HepG2 (cell line): Measurements from ENCODE around the gene CORO7. TPM values are rescaled to one million over a fixed set of nuclear protein-coding genes. Genes with fewer than 3 reads are reported as not detected.

Source experiments
- ATAC-seq: fragments of 200-7000 bp; cut with Tn5 transposase; 3 replicates; pipeline ENCODE4 v1.9.1; 2020; ENCODE audit warnings: mild to moderate bottlenecking, moderate library complexity
- BruUV-seq: library from RNA; stranded (reverse); fragments of 400-500 nt; replicated peaks from 2 replicates; lab custom pipeline; 2021; lab: Mats Ljungman, UMichigan
- CTCF ChIA-PET: fragments of 300-600 bp; formaldehyde crosslinking; extraction: SDS; loops from one replicate; lab custom pipeline; 2021; ENCODE audit warnings: low total read pairs, inconsistent platforms, low intra/inter-chr PET ratio; lab: Yijun Ruan, JAX
- POLR2A ChIA-PET: fragments of 350-600 bp; sonication (Branson Sonifier 250); formaldehyde crosslinking; loops from one replicate; lab custom pipeline; 2020; ENCODE audit warnings: antibody characterized with exemption, inconsistent platforms; lab: Yijun Ruan, JAX
- DNase-seq: peaks from one replicate; pipeline ENCODE4 v3.0.0-alpha.2; 2015; ENCODE audit warnings: low spot score
- FAIRE-seq: peaks from 3 replicates; lab custom pipeline; 2011; peaks lifted over from hg19 to GRCh38; lab: Jason Lieb, UNC
- H2AFZ ChIP-seq: one replicate; pipeline ENCODE4 v1.6.1; 2011; ENCODE audit warnings: low read length, inconsistent platforms
- H3K27ac ChIP-seq: fragments of 300-600 bp; 3 replicates; pipeline ENCODE4 v1.8.0; 2011; ENCODE audit warnings: mixed run types, mild to moderate bottlenecking, mixed read lengths, low read length, inconsistent platforms; ENCODE audit not compliant: insufficient read depth; ENCODE audit errors: extremely low read length
- H3K27me3 ChIP-seq, 2 experiments: fragments of 200-600 bp in 1 of 2; 2 replicates in 1 of 2; 3 replicates in 1 of 2; pipeline versions ENCODE4 v1.6.0 to v1.8.0; 2011; ENCODE audit warnings: low read length in 2 of 2, mild to moderate bottlenecking in 2 of 2, moderate library complexity in 2 of 2, inconsistent platforms in 1 of 2; ENCODE audit not compliant: insufficient read depth in 2 of 2, control insufficient read depth in 1 of 2
- H3K36me3 ChIP-seq, 2 experiments: fragments of 200-600 bp in 1 of 2; replicated peaks in 1 of 2; 2 replicates in 1 of 2; 3 replicates in 1 of 2; pipeline versions ENCODE4 v1.5.1 to v1.8.0; 2011; ENCODE audit warnings: low read length in 2 of 2, inconsistent platforms in 1 of 2; ENCODE audit not compliant: insufficient read depth in 2 of 2, control insufficient read depth in 1 of 2
- H3K4me1 ChIP-seq: 2 replicates; pipeline ENCODE4 v1.5.1; 2012; ENCODE audit warnings: low read length, inconsistent platforms; ENCODE audit not compliant: insufficient read depth
- H3K4me2 ChIP-seq: 2 replicates; pipeline ENCODE4 v1.6.0; 2011; ENCODE audit warnings: low read depth, low read length, inconsistent platforms
- H3K4me3 ChIP-seq, 3 experiments: fragments of 200-600 bp in 1 of 3; sonication (generic), shearing (Covaris generic) in 1 of 3; replicated peaks in 1 of 3; 2 replicates each; pipeline ENCODE4 v1.5.1; 2011 to 2016; ENCODE audit warnings: low read length in 3 of 3, inconsistent platforms in 2 of 3, low read depth in 2 of 3, mild to moderate bottlenecking in 2 of 3, control low read depth in 1 of 3, mixed read lengths in 1 of 3; ENCODE audit not compliant: insufficient read depth in 1 of 3
- H3K79me2 ChIP-seq: one replicate; pipeline ENCODE4 v1.6.1; 2011; ENCODE audit warnings: low read length, inconsistent platforms; ENCODE audit not compliant: insufficient read depth
- H3K9ac ChIP-seq: 2 replicates; pipeline ENCODE4 v1.6.0; 2011; ENCODE audit warnings: mild to moderate bottlenecking, low read depth, low read length, inconsistent platforms; ENCODE audit not compliant: insufficient read depth
- H3K9me3 ChIP-seq: 2 replicates; pipeline ENCODE4 v1.5.1; 2012; ENCODE audit warnings: mild to moderate bottlenecking, low read length
- H4K20me1 ChIP-seq: 2 replicates; pipeline ENCODE4 v1.6.0; 2011; ENCODE audit warnings: inconsistent platforms, mild to moderate bottlenecking, low read length, moderate library complexity; ENCODE audit not compliant: insufficient read depth
- EED ChIP-seq: sonication (generic); formaldehyde crosslinking; IDR thresholded peaks from 2 replicates; pipeline ENCODE4 v1.5.0; 2020; ENCODE audit warnings: mild to moderate bottlenecking, missing genetic modification reagents
- HNRNPL ChIP-seq: fragments of 200-400 bp; formaldehyde crosslinking; IDR thresholded peaks from 2 replicates; pipeline ENCODE4 v1.6.1; 2017; ENCODE audit warnings: mild to moderate bottlenecking, low read depth, low read length
- REPIN1 ChIP-seq: sonication (generic); formaldehyde crosslinking; IDR thresholded peaks from 2 replicates; pipeline ENCODE4 v1.8.0; 2022; ENCODE audit warnings: missing genetic modification reagents, low read depth, mild to moderate bottlenecking, borderline replicate concordance
- RFX5 ChIP-seq: IDR thresholded peaks from 2 replicates; pipeline ENCODE4 v1.6.1; 2011; ENCODE audit warnings: low read depth, low read length, improper control_type of control experiment
- SSRP1 ChIP-seq: IDR thresholded peaks from 2 replicates; pipeline ENCODE4 v1.6.1; 2016; ENCODE audit warnings: control low read depth
- TCF7 ChIP-seq: sonication (generic); IDR thresholded peaks from 2 replicates; pipeline ENCODE4 v1.6.1; 2016; ENCODE audit warnings: antibody characterized with exemption, low read depth
- ZNF232 ChIP-seq: sonication (generic); formaldehyde crosslinking; IDR thresholded peaks from 2 replicates; pipeline ENCODE4 v1.4.0; 2020; ENCODE audit warnings: missing genetic modification reagents, borderline replicate concordance
- WGBS: methylation state at CpG from one replicate; pipeline ENCODE4 v1.1.6; 2017; ENCODE audit warnings: low lambda C conversion rate; 5-methylcytosine and 5-hydroxymethylcytosine counted together
- in situ Hi-C: cut with HindIII; loops from 2 replicates; pipeline ENCODE4 v1.10.0; 2017; ENCODE audit warnings: low pct_unique_long_range_greater_than_20kb; ENCODE audit not compliant: extremely low pct_ligation_motif_present
- intact Hi-C: fragments of 100-400 bp; cut with micrococcal nuclease; formaldehyde crosslinking; loops from one replicate; pipeline ENCODE4 v1.10.0; 2022; ENCODE audit not compliant: unreplicated experiment
- polyA plus RNA-seq, 8 experiments: library from polyadenylated mRNA; depleted of rRNA in 3 of 8; stranded (reverse) in 7 of 8; unstranded in 1 of 8; fragments of >200 nt; fragmentation: Illumina TruSeq in 4 of 8; extraction: Trizol in 4 of 8; gene quantifications; 2 replicates each; pipeline versions ENCODE4 v1.2.1 to v1.2.3, GENCODE V29; 2011 to 2016; ENCODE audit warnings: low read depth in 4 of 8, missing spikeins in 1 of 8, mixed read lengths in 1 of 8; ENCODE audit not compliant: insufficient read depth in 1 of 8
- total RNA-seq, 5 experiments: library from RNA; depleted of rRNA; stranded (reverse); fragments of >200 nt; fragmentation: Illumina TruSeq; extraction: Trizol; gene quantifications; 2 replicates each; pipeline ENCODE4 v1.2.3, GENCODE V29; 2016; ENCODE audit warnings: low read depth in 1 of 5
- TF ChIP-seq, protein P1 (sequence below): sonication (generic); formaldehyde crosslinking; IDR thresholded peaks from 2 replicates; pipeline ENCODE4 v1.5.1; 2020; ENCODE audit warnings: mild to moderate bottlenecking, missing genetic modification reagents, borderline replicate concordance
- TF ChIP-seq, protein P2 (sequence below): sonication (generic); IDR thresholded peaks from 2 replicates; pipeline ENCODE4 v1.6.1; 2016; ENCODE audit warnings: low read depth, borderline replicate concordance
- TF ChIP-seq, protein P3 (sequence below): conservative IDR thresholded peaks from 2 replicates; pipeline ENCODE4 v1.6.1; 2018; ENCODE audit warnings: missing genetic modification reagents
- TF ChIP-seq, protein P4 (sequence below): sonication (generic); formaldehyde crosslinking; IDR thresholded peaks from 2 replicates; pipeline ENCODE4 v1.9.0; 2021; ENCODE audit warnings: missing genetic modification reagents, borderline replicate concordance

The CORO7 gene
- total and polyA plus RNA-seq, 2 of the 13 experiments (the other 11 are each of a cell fraction or from before 2014, with no cell fraction given), result 9.9 to 14.3 TPM

DNA sequence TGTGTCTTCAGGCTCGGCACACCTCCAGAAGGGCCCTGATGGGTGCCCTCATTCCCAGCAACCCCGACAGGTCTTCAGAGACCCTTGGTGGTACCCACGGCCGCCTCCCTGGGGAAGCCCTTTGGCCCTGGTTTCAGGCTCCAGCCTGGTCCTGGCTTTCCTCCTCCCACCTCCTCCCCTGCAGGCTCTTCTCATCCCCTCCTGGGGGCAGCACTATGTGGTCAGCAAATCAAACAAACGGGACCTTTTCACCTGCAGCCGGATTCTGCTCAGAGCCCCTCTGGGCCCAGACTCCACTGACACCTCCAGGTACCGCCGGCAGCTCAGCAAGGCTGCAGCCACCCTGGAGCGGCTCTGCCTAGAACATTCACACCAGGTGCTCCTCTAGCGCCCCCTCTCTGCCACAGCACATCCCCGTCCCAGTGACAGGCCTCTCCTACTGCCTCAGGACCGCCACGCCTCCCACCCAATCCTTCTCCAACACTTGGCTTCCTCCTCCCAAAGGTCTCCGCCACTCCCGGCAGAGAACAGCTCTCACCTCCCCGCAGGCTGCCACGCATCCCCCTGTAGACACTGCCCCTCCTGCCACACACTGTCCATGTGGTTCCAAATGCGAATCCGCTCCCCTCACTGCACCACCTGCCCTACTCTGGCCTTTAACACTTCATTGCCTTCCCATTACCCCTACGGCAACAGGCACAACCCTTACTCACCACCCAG is 12.0 kb downstream of the CORO7 start (continued):
- TF ChIP-seq, protein P1, sequence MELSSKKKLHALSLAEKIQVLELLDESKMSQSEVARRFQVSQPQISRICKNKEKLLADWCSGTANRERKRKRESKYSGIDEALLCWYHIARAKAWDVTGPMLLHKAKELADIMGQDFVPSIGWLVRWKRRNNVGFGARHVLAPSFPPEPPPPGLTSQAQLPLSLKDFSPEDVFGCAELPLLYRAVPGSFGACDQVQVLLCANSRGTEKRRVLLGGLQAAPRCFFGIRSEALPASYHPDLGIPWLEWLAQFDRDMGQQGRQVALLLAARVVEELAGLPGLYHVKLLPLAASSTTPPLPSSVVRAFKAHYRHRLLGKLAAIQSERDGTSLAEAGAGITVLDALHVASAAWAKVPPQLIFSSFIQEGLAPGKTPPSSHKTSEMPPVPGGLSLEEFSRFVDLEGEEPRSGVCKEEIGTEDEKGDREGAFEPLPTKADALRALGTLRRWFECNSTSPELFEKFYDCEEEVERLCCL (CRISPR knock-in tag), result no peak
- TF ChIP-seq, protein P2, sequence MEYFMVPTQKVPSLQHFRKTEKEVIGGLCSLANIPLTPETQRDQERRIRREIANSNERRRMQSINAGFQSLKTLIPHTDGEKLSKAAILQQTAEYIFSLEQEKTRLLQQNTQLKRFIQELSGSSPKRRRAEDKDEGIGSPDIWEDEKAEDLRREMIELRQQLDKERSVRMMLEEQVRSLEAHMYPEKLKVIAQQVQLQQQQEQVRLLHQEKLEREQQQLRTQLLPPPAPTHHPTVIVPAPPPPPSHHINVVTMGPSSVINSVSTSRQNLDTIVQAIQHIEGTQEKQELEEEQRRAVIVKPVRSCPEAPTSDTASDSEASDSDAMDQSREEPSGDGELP, result no peak

DNA sequence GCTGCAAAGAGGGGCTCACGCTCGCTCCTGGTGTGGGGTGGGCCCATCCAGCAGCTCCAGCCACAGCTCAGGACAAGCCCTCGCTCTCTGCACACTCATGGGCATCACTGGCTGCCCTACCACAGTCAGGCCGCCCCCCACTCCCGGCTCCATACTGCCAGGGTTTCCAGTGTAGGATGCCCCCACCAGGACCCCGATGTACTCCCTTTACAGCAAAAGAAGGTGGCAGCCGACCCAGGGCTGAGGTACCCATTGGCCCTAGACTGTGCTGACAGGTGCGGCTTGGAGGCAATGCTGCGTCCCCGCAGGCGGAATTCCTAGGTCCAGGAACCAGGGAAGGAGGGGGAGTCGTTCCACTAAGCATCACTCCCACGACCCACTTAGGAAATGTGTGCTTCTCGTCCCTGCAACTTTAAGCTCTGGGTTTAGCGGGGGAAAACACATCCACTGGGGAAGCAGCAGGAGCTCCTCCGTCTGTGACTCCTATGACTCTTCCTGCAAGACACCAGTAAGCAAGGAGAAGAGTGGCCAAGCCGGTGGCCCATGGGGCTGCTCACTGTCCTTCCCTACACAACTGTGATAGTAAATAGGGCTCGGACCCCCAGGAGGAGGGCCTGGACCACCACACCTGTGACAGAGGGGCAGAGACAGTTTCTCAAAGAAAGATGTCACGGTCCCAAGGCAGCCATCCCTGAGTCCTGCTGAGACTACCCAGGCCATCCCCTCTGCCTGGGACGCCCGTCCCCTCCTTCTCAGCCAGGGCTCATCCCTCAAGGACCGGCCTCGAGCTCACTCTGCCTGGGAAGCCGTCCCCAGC is 13.1 kb downstream of the CORO7 start:
- TF ChIP-seq, protein P3, sequence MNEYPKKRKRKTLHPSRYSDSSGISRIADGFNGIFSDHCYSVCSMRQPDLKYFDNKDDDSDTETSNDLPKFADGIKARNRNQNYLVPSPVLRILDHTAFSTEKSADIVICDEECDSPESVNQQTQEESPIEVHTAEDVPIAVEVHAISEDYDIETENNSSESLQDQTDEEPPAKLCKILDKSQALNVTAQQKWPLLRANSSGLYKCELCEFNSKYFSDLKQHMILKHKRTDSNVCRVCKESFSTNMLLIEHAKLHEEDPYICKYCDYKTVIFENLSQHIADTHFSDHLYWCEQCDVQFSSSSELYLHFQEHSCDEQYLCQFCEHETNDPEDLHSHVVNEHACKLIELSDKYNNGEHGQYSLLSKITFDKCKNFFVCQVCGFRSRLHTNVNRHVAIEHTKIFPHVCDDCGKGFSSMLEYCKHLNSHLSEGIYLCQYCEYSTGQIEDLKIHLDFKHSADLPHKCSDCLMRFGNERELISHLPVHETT (CRISPR knock-in tag), result no peak
- TF ChIP-seq, protein P4, sequence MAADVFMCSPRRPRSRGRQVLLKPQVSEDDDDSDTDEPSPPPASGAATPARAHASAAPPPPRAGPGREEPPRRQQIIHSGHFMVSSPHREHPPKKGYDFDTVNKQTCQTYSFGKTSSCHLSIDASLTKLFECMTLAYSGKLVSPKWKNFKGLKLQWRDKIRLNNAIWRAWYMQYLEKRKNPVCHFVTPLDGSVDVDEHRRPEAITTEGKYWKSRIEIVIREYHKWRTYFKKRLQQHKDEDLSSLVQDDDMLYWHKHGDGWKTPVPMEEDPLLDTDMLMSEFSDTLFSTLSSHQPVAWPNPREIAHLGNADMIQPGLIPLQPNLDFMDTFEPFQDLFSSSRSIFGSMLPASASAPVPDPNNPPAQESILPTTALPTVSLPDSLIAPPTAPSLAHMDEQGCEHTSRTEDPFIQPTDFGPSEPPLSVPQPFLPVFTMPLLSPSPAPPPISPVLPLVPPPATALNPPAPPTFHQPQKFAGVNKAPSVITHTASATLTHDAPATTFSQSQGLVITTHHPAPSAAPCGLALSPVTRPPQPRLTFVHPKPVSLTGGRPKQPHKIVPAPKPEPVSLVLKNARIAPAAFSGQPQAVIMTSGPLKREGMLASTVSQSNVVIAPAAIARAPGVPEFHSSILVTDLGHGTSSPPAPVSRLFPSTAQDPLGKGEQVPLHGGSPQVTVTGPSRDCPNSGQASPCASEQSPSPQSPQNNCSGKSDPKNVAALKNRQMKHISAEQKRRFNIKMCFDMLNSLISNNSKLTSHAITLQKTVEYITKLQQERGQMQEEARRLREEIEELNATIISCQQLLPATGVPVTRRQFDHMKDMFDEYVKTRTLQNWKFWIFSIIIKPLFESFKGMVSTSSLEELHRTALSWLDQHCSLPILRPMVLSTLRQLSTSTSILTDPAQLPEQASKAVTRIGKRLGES (CRISPR knock-in tag), result no peak
- TF ChIP-seq EED (CRISPR knock-in tag) (no peak), REPIN1 (CRISPR knock-in tag) (no peak), ZNF232 (CRISPR knock-in tag) (no peak), SSRP1 (CRISPR knock-in tag) (no peak), RFX5 (no peak), TCF7 (no peak), HNRNPL (no peak)
- TF ChIP-seq, all 625 proteins: peak for 0
- Histone ChIP-seq H3K36me3 (peaks cover 1 to 20% of the 10 kb centered on the region in 2 experiments; a peak in 4 of 5 replicates), H3K9ac (no peak overlapping the region), H3K4me1 (peaks cover 23% of the 10 kb centered on the region), H3K27ac (no peak overlapping the region), H3K9me3 (no peaks in the 10 kb centered on the region), H4K20me1 (no peaks in the 10 kb centered on the region), H3K79me2 (no peaks in the 10 kb centered on the region), H3K4me3 (no peak overlapping the region), H3K4me2 (no peak overlapping the region), H3K27me3 (no peaks in the 10 kb centered on the region), H2AFZ (no peak overlapping the region)
- WGBS, result 96% methylated on average over 10 of the region's 24 CpGs
- no peak for DNase-seq
- in situ Hi-C loops (no loop called here), intact Hi-C loops (no loop called here)
- CTCF ChIA-PET, result interaction anchor here (0.8 to 4.8 kb wide), 6 partner anchors 30 to 149 kb away, joined by 3 to 92 read pairs (median 3); no protein-coding TSS in a partner anchor
- BruUV-seq, result no TSS peak
- no peak for ATAC-seq
- POLR2A ChIA-PET, result interaction anchor here (0.8 to 1.7 kb wide), 6 partner anchors 23 to 58 kb away, joined by 3 to 17 read pairs (median 5); partner anchors contain the start of gene PAM16
- no peak for FAIRE-seq
